Tibial artery (tissue), 4 donors: ENCODE data around the gene NLGN1.

Experiments used
- DNase-seq, 2 donors: peaks; one replicate each; pipeline ENCODE4 v3.0.0-alpha.2; 2019
- H3K27ac ChIP-seq, 2 donors: fragments of 200-600 bp; sonication (generic) in 1 of 2; 1 replicate in 1 of 2; 2 replicates in 1 of 2; pipeline ENCODE4 v1.5.1; 2018 to 2019; ENCODE audit warnings: mild to moderate bottlenecking in 1 of 2
- H3K27me3 ChIP-seq, 2 donors: fragments of 200-600 bp; sonication (generic) in 1 of 2; one replicate each; pipeline versions ENCODE4 v1.5.1 to v1.6.0; 2016 to 2019
- H3K36me3 ChIP-seq, 3 donors: fragments of 200-600 bp; sonication (generic) in 2 of 3; one replicate each; pipeline ENCODE4 v1.5.1; 2016 to 2019; ENCODE audit warnings: mild to moderate bottlenecking in 2 of 3
- H3K4me1 ChIP-seq, 4 donors: fragments of 200-600 bp; sonication (generic) in 2 of 4; 1 replicate in 3 of 4; 2 replicates in 1 of 4; pipeline ENCODE4 v1.5.1; 2016 to 2019
- H3K4me3 ChIP-seq, 2 donors: fragments of 200-600 bp; sonication (generic) in 1 of 2; 1 replicate in 1 of 2; 2 replicates in 1 of 2; pipeline ENCODE4 v1.5.1; 2018 to 2019; ENCODE audit warnings: mild to moderate bottlenecking in 2 of 2
- H3K9me3 ChIP-seq, 3 donors: fragments of 200-600 bp; sonication (generic) in 1 of 3; one replicate each; pipeline ENCODE4 v1.5.1; 2016 to 2019
- intact Hi-C: fragments of 100-400 bp; cut with DNase I; formaldehyde crosslinking; loops from one replicate; pipeline ENCODE4 v1.15.0; 2023; ENCODE audit warnings: low total_unique reads
- TF ChIP-seq, protein P1 (sequence below), 2 experiments: fragments of 200-600 bp in 1 of 2; fragments of 450-650 bp in 1 of 2; IDR thresholded peaks; one replicate each; pipeline ENCODE4 v1.5.1; 2017 to 2019; ENCODE audit warnings: antibody characterized with exemption in 2 of 2, mild to moderate bottlenecking in 1 of 2, moderate library complexity in 1 of 2

Gene NLGN1

DNA sequence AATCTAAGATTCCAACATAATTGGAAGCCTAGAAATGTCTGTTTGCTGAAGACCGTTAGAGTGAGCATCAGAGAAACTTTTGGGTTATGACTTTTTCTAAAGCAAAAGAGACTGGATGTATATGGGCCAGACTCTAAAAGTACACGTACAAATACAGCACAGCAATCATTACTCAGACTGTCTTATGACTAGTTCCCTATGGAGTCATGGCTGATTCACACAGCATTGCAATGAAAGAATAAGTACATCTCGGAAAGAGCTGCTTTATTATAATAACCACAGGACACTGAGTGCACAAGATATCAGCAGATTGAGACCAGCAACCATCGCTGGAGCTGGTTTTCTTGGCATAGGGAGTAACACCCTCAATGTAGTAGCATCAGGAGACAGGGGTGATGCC lies 618.6 kb downstream of the NLGN1 start:
- DNase-seq: no peak
- intact Hi-C loops: no loop called here
- Histone ChIP-seq H3K4me3 (no peak overlapping the region), H3K27ac (no peak overlapping the region), H3K27me3 (no peaks in the 10 kb centered on the region), H3K36me3 (no peaks in the 10 kb centered on the region), H3K4me1 (no peaks in the 10 kb centered on the region), H3K9me3 (no peaks in the 10 kb centered on the region)
- TF ChIP-seq, protein P1, sequence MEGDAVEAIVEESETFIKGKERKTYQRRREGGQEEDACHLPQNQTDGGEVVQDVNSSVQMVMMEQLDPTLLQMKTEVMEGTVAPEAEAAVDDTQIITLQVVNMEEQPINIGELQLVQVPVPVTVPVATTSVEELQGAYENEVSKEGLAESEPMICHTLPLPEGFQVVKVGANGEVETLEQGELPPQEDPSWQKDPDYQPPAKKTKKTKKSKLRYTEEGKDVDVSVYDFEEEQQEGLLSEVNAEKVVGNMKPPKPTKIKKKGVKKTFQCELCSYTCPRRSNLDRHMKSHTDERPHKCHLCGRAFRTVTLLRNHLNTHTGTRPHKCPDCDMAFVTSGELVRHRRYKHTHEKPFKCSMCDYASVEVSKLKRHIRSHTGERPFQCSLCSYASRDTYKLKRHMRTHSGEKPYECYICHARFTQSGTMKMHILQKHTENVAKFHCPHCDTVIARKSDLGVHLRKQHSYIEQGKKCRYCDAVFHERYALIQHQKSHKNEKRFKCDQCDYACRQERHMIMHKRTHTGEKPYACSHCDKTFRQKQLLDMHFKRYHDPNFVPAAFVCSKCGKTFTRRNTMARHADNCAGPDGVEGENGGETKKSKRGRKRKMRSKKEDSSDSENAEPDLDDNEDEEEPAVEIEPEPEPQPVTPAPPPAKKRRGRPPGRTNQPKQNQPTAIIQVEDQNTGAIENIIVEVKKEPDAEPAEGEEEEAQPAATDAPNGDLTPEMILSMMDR (IDR thresholded peaks at IDR 0.05): no peak

DNA sequence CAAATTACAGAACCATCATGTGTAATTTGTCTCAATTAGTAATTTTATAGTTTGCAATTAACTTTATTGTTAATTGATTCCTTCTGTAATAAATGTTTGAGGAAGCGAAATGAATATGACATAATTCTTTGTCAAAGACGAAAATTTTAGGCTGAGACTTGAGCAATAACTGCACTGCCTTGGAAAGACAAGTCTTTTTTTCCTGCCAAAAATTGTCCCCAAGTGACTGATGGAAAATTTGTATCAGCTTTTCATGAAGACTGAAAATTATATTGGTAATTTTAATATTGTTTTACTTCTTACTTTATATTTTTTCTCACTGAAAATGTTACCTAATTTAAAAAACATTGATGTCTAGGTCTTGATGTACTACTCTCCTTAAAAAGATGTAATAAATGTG lies 622.6 kb downstream of the NLGN1 start:
- no peaks in the 10 kb centered on the region for H3K9me3 ChIP-seq
- intact Hi-C loops: no loop called here

DNA sequence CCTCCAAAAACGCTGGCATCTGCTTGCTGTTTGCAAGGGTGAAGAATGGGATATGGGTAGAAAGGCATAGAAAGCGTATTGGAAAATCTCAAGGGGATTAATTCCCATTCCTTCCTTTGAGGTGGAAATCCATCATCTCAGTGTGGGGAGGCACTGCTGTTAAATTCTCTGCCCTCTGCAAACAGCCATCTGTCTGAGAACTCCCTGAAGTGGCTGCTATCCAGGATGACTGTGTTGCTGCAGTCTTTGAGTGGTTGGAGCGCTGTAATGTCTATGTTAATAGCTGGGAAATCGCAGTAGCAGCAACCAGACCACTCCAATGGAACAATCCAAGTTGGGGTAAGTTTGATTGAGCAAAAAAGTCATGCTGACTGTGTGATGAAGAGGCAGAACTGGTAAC lies 625.9 kb downstream of the NLGN1 start:
- H3K27me3 ChIP-seq: no peaks in the 10 kb centered on the region
- peaks cover 0 to 6% (median 2%) of the 10 kb centered on the region in 3 donors for H3K9me3 ChIP-seq

More for the DNA sequence above, 622.6 kb downstream of the NLGN1 start:
- Histone ChIP-seq H3K27ac (no peak overlapping the region), H3K36me3 (no peaks in the 10 kb centered on the region), H3K4me1 (no peaks in the 10 kb centered on the region), H3K27me3 (no peaks in the 10 kb centered on the region), H3K4me3 (no peak overlapping the region)
- TF ChIP-seq, protein P1 (IDR thresholded peaks at IDR 0.05): no peak
- no peak for DNase-seq

DNA sequence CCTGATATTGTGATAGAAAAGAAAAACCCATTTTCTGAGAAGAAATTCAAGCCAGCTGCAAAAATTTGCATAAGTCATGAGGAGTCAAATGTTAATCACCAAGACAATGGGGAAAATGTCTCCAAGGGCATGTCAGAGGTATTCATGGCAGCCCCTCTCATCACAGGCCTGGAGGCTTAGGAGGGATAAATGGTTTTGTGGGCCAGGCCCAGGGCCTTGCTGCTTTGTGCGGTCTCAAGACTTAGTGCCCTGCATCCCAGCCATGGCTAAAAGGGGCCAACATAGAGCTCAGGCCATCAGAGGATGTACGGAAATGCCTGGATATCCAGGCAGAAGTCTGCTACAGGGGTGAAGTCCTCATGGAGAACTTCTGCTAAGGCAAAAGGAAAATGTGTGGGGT lies 631.1 kb downstream of the NLGN1 start:
- H3K27me3 ChIP-seq: no peaks in the 10 kb centered on the region
- no peaks in the 10 kb centered on the region for H3K4me1 ChIP-seq
- DNase-seq: no peak
- H3K9me3 ChIP-seq: peaks cover 0 to 17% (median 14%) of the 10 kb centered on the region in 3 donors
- no peak overlapping the region for H3K27ac ChIP-seq
- H3K4me3 ChIP-seq: no peak overlapping the region
- intact Hi-C loops: no loop called here
- no peaks in the 10 kb centered on the region for H3K36me3 ChIP-seq
- TF ChIP-seq, protein P1 (IDR thresholded peaks at IDR 0.05): no peak

More for the DNA sequence above, 625.9 kb downstream of the NLGN1 start:
- H3K4me3 ChIP-seq: no peak overlapping the region
- H3K27ac ChIP-seq: no peak overlapping the region
- H3K36me3 ChIP-seq: no peaks in the 10 kb centered on the region
- TF ChIP-seq, protein P1 (IDR thresholded peaks at IDR 0.05): no peak
- no peaks in the 10 kb centered on the region for H3K4me1 ChIP-seq
- DNase-seq: no peak
- intact Hi-C loops: no loop called here

DNA sequence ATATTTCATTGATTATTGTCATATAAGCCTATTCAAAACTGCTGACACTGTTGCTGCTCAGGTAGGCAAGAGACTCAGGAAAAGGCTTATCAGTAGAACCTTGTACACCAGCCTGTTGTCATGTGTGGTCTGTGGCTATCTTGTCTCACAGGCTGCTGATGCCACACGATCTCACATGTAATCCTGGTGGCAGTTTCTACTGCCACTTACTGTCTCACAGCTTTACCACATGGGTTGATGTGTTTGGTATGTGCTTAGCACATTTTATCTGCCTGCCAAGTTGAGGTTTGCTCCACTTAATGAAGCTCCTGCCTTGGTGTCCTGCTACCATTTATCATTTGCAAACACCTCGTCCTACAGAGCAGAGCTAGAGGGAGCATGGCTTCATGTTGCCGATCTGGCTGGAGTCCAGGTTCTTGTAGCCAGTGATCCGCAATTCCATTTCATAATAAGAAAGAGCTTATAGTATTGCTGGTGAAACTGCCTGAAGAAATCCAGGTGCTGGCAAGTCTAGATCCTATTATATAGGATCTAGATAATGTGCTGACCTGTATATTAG lies 637.9 kb downstream of the NLGN1 start:
- Histone ChIP-seq H3K9me3 (no peaks in the 10 kb centered on the region), H3K4me3 (no peak overlapping the region), H3K36me3 (no peaks in the 10 kb centered on the region), H3K4me1 (no peaks in the 10 kb centered on the region), H3K27me3 (no peaks in the 10 kb centered on the region), H3K27ac (no peak overlapping the region)
- TF ChIP-seq, protein P1 (IDR thresholded peaks at IDR 0.05): no peak
- DNase-seq: no peak
- intact Hi-C loops: no loop called here

DNA sequence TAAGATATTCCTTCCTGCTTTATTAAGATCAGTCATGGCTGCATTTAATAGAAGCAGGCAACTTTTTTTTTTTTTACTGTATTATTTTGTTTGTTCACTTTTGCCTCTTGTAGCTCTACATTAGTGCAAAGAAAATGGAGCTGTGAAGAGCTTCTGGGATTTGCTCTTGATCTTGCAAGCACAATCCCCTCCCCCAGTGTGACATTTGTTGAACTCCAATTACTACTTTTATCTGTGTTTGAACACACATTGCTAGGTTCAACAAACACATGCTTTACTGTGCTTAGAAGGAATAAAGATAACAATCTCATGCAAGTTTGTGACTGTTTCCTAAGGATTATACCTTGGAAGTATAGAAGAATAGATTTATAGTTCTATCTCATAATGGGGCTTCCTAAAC lies 648.8 kb downstream of the NLGN1 start:
- TF ChIP-seq, protein P1 (IDR thresholded peaks at IDR 0.05): no peak
- no peak overlapping the region for H3K4me3 ChIP-seq
- no peaks in the 10 kb centered on the region for H3K36me3 ChIP-seq
- no peak for DNase-seq
- H3K27me3 ChIP-seq: no peaks in the 10 kb centered on the region
- intact Hi-C loops: no loop called here
- H3K4me1 ChIP-seq: peaks cover 0 to 10% (median 0%) of the 10 kb centered on the region in 4 donors
- no peaks in the 10 kb centered on the region for H3K9me3 ChIP-seq
- no peak overlapping the region for H3K27ac ChIP-seq
